MM.1S (cell line): ENCODE measurements around the gene ITGA2B.

ENCODE experiments used
- EZH2 ChIP-seq: fragments of 300-600 bp; sonication (generic); optimal IDR thresholded peaks from 2 replicates; pipeline ENCODE3; 2017; ENCODE audit warnings: low read depth, mild to moderate bottlenecking, antibody characterized with exemption, low read length, mixed read lengths
- EZH2phosphoT487 ChIP-seq: fragments of 300-600 bp; sonication (generic); IDR thresholded peaks from 2 replicates; pipeline ENCODE4 v1.6.1; 2018; ENCODE audit warnings: antibody characterized with exemption, low read length
- TF ChIP-seq, protein P1 (sequence below): fragments of 300-600 bp; sonication (generic); IDR thresholded peaks from 2 replicates; pipeline ENCODE4 v1.5.1; 2016; ENCODE audit warnings: antibody characterized with exemption, low read length, mixed read lengths

DNA sequence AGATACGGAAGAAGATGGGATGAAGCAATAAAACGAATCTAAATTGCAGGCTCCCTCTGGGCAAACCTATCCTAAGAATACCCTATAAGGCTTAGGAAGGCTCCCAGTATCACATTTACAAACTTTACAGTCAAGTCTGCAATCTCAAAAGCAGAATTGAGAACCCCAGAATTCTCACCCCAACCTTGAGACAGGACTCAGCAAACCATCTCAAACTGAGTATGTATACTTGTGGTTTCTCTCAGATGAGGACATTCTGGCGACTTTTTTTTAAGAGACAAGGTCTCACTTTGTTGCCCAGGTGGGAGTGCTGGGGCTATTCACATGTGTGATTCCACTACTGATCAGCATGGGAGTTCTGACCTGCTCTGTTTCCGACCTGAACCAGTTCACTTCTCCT, 19.3 kb upstream of the ITGA2B start:
- TF ChIP-seq EZH2 (no peak), EZH2phosphoT487 (no peak)
- TF ChIP-seq, protein P1, sequence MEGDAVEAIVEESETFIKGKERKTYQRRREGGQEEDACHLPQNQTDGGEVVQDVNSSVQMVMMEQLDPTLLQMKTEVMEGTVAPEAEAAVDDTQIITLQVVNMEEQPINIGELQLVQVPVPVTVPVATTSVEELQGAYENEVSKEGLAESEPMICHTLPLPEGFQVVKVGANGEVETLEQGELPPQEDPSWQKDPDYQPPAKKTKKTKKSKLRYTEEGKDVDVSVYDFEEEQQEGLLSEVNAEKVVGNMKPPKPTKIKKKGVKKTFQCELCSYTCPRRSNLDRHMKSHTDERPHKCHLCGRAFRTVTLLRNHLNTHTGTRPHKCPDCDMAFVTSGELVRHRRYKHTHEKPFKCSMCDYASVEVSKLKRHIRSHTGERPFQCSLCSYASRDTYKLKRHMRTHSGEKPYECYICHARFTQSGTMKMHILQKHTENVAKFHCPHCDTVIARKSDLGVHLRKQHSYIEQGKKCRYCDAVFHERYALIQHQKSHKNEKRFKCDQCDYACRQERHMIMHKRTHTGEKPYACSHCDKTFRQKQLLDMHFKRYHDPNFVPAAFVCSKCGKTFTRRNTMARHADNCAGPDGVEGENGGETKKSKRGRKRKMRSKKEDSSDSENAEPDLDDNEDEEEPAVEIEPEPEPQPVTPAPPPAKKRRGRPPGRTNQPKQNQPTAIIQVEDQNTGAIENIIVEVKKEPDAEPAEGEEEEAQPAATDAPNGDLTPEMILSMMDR, result no peak
